Measurements from ENCODE around the gene SKIC8. TPM values are rescaled to one million over a fixed set of nuclear protein-coding genes. Genes with fewer than 3 reads are reported as not detected.

SKIC8 gene
- total and polyA plus RNA-seq, 12 donors = 45.9 to 137 (median 64.1) TPM

DNA sequence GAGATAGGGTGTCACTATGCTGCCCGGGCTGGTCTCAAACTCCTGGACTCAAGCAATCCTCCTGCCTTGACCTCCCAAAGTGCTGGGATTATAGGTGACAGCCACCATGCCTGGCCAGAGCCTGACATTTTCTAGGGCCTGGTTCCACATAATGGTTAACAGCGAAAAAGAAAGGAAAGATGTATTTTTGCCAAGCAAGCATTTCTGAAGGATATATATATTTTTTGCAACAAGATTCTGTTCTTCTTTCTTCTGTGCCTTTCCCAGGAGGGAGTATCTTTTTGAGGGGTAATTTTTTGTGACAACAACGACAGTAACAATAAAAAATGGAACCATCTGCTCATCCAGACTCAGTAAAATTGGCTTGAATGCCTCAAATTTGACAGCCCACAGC lies 43.4 kb downstream of the SKIC8 start:
- Histone ChIP-seq H3K27ac (no peak overlapping the region), H3K36me3 (replicated peaks in 1 of 2) (no peaks in the 10 kb centered on the region), H3K27me3 (no peaks in the 10 kb centered on the region), H3K9me3 (replicated peaks in 1 of 3) (no peaks in the 10 kb centered on the region), H3K4me3 (no peak overlapping the region), H3K4me1 (replicated peaks in 1 of 2) (no peaks in the 10 kb centered on the region)
- WGBS, 4 donors = 82 to 89% (median 87%) methylated on average over 3 of the region's 3 CpGs
- DNase-seq = no peak
- intact Hi-C loops (cut with DNase I) = no loop called here
- TF ChIP-seq POLR2A (IDR thresholded peaks at IDR 0.05) = no peak
- TF ChIP-seq, protein P1, sequence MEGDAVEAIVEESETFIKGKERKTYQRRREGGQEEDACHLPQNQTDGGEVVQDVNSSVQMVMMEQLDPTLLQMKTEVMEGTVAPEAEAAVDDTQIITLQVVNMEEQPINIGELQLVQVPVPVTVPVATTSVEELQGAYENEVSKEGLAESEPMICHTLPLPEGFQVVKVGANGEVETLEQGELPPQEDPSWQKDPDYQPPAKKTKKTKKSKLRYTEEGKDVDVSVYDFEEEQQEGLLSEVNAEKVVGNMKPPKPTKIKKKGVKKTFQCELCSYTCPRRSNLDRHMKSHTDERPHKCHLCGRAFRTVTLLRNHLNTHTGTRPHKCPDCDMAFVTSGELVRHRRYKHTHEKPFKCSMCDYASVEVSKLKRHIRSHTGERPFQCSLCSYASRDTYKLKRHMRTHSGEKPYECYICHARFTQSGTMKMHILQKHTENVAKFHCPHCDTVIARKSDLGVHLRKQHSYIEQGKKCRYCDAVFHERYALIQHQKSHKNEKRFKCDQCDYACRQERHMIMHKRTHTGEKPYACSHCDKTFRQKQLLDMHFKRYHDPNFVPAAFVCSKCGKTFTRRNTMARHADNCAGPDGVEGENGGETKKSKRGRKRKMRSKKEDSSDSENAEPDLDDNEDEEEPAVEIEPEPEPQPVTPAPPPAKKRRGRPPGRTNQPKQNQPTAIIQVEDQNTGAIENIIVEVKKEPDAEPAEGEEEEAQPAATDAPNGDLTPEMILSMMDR (IDR thresholded peaks at IDR 0.05) = no peak

DNA sequence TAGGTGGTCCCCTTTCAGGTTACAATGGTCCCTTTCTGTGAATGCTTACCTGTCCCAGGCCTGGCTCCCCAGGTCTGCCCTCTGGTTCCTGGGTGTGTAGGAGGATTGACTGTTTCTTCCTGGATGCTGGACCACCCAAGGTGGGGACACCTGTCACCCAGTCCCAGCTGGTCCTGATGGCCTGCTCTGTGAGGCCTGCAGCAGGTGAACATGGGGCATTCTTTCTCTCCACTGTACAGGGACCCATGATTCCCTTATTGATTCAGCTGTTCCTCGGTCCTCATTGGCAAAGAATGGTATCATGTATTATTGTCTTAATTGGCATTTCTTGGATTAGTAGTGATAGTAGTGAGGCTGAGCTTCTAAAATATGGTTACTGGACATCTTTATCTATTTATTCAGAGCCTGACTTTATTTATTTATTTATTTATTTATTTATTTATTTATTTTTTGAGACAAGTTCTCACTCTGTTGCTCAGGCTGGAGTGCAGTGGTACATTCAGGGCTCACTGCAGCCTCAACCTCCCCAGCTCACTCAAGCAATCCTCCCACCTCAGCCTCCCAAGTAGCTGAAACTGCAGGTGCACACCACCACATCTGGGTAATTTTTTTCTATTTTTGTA lies 43.9 kb downstream of the SKIC8 start:
- Histone ChIP-seq H3K4me3 (no peak overlapping the region), H3K27me3 (no peaks in the 10 kb centered on the region), H3K36me3 (replicated peaks in 1 of 2) (no peaks in the 10 kb centered on the region), H3K4me1 (replicated peaks in 1 of 2) (no peaks in the 10 kb centered on the region), H3K27ac (no peak overlapping the region), H3K9me3 (replicated peaks in 1 of 3) (no peaks in the 10 kb centered on the region)
- TF ChIP-seq, protein P1 (IDR thresholded peaks at IDR 0.05) = no peak
- TF ChIP-seq POLR2A (IDR thresholded peaks at IDR 0.05) = no peak
- 82 to 100% (median 97%) methylated on average over 1 of the region's 1 CpG for WGBS, 4 donors
- intact Hi-C loops (cut with DNase I) = no loop called here
- no peak for DNase-seq

DNA sequence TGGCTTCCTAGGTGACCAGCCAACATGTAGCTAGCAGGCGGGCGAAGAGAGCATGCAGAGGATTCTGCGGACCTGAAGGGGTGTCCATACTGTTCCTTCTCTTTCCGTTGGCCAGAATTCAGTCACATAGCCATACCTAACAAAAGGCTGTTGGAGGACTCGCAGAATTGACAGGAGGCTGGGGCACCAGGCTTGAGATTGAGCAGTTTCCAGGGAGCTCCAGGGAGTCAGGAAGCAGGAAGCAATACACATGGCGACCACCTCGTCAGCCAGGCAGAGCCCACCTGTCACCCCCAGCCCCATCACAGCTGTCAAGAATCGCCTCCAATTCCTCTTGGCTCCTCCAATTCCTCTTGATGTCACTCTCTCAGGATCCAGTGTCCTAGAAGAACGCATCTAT lies 48.3 kb downstream of the SKIC8 start:
- no peak overlapping the region for H3K4me3 ChIP-seq
- WGBS, 4 donors = 78 to 91% (median 86%) methylated on average over 6 to 9 of the region's 9 CpGs
- no peaks in the 10 kb centered on the region for H3K4me1 ChIP-seq (replicated peaks in 1 of 2)
- DNase-seq = no peak
- intact Hi-C loops (cut with DNase I) = no loop called here
- no peak overlapping the region for H3K27ac ChIP-seq
- H3K36me3 ChIP-seq (replicated peaks in 1 of 2) = no peaks in the 10 kb centered on the region
- H3K9me3 ChIP-seq (replicated peaks in 1 of 3) = no peaks in the 10 kb centered on the region
- TF ChIP-seq, protein P1 (IDR thresholded peaks at IDR 0.05) = no peak
- TF ChIP-seq POLR2A (IDR thresholded peaks at IDR 0.05) = no peak
- H3K27me3 ChIP-seq = no peaks in the 10 kb centered on the region

DNA sequence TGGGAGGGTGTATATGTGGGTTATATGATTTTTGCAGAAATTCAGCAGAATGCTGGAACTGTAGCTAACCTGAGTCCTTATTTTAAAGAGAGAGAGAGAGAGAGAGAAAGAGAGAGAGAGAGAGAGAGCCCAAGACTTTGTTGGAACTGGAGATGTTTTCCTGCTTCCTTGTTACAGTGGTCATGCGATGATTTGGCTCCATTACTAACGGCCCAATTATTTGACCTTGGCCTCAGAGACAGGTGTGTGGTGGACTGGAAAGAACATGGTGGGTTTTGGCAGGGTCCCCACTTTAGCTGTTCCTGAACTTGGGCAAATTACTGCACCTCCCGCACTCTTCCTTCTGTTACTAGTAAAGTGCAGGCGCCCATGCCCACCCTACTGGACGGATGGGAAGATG lies 50.3 kb downstream of the SKIC8 start:
- Histone ChIP-seq H3K4me1 (replicated peaks in 1 of 2) (no peaks in the 10 kb centered on the region), H3K27ac (no peak overlapping the region), H3K27me3 (no peaks in the 10 kb centered on the region), H3K4me3 (no peak overlapping the region), H3K36me3 (replicated peaks in 1 of 2) (no peaks in the 10 kb centered on the region), H3K9me3 (replicated peaks in 1 of 3) (no peaks in the 10 kb centered on the region)
- intact Hi-C loops (cut with DNase I) = no loop called here
- TF ChIP-seq, protein P1 (IDR thresholded peaks at IDR 0.05) = no peak
- no peak for TF ChIP-seq POLR2A (IDR thresholded peaks at IDR 0.05)
- DNase-seq = no peak
- whole genome bisulfite sequencing, 4 donors = 77 to 80% (median 80%) methylated on average over 5 of the region's 5 CpGs

Measured in adrenal gland (tissue), 12 donors.